B cell (primary cell): ENCODE data around the gene SHB. TPM values are rescaled to one million over a fixed set of nuclear protein-coding genes. Genes with fewer than 3 reads are reported as not detected.

Source experiments
- ATAC-seq: fragments of 200-7000 bp; cut with Tn5 transposase; one replicate; pipeline ENCODE4 v1.10.0; 2021; ENCODE audit warnings: low read depth, mild to moderate bottlenecking, moderate number of reproducible peaks, moderate library complexity
- CTCF ChIA-PET: fragments of 350-600 bp; sonication (Branson Sonifier 250); formaldehyde crosslinking; loops from one replicate; lab custom pipeline; 2021; ENCODE audit warnings: antibody characterized with exemption, inconsistent platforms; lab: Charles Lee
- POLR2A ChIA-PET: fragments of 350-600 bp; sonication (Branson Sonifier 250); formaldehyde crosslinking; loops from one replicate; lab custom pipeline; 2021; ENCODE audit warnings: antibody characterized with exemption; lab: Charles Lee
- DNase-seq: peaks from one replicate; pipeline ENCODE4 v3.0.0; 2013
- H2AFZ ChIP-seq: 2 replicates; pipeline ENCODE4 v1.6.1; 2012; ENCODE audit warnings: mild to moderate bottlenecking, low read depth, low read length; ENCODE audit not compliant: insufficient read depth, poor library complexity, severe bottlenecking
- H3K27ac ChIP-seq, 2 donors: 1 replicate in 1 of 2; 2 replicates in 1 of 2; pipeline ENCODE4 v1.5.1; 2012 to 2013; ENCODE audit warnings: low read length in 2 of 2, mild to moderate bottlenecking in 2 of 2, moderate library complexity in 1 of 2
- H3K27me3 ChIP-seq, 4 experiments: fragments of 200-600 bp in 1 of 4; sonication (generic) in 1 of 4; replicated peaks in 1 of 4; 1 replicate in 2 of 4; 2 replicates in 2 of 4; pipeline versions ENCODE4 v1.6.1 to v1.7.0; 2013 to 2016; ENCODE audit warnings: low read length in 3 of 4, mild to moderate bottlenecking in 2 of 4, mixed read lengths in 1 of 4, moderate library complexity in 1 of 4; ENCODE audit not compliant: insufficient read depth in 4 of 4, control insufficient read depth in 3 of 4; ENCODE audit errors: control extremely low read depth in 1 of 4
- H3K36me3 ChIP-seq, 2 experiments: replicated peaks in 1 of 2; 1 replicate in 1 of 2; 2 replicates in 1 of 2; pipeline versions ENCODE4 v1.6.1 to v1.7.1; 2013; ENCODE audit warnings: low read length in 1 of 2; ENCODE audit not compliant: insufficient read depth in 2 of 2, control insufficient read depth in 1 of 2; ENCODE audit errors: control extremely low read depth in 1 of 2, extremely low read depth in 1 of 2
- H3K4me1 ChIP-seq, 2 donors: fragments of 200-600 bp in 1 of 2; sonication (generic) in 1 of 2; 1 replicate in 1 of 2; 2 replicates in 1 of 2; pipeline versions ENCODE4 v1.5.1 to v1.6.1; 2013 to 2017; ENCODE audit warnings: low read length in 2 of 2; ENCODE audit not compliant: control insufficient read depth in 2 of 2, insufficient read depth in 2 of 2
- H3K4me2 ChIP-seq: replicated peaks from 2 replicates; pipeline ENCODE3; 2012; ENCODE audit warnings: mild to moderate bottlenecking, low read depth, low read length; ENCODE audit not compliant: poor library complexity, severe bottlenecking
- H3K4me3 ChIP-seq, 5 experiments: fragments of 200-600 bp in 1 of 5; sonication (generic) in 1 of 5; 1 replicate in 3 of 5; 2 replicates in 2 of 5; pipeline versions ENCODE4 v1.5.1 to v1.7.0; 2011 to 2016; ENCODE audit warnings: low read length in 4 of 5, mild to moderate bottlenecking in 4 of 5, low read depth in 2 of 5, control low read depth in 1 of 5, moderate library complexity in 1 of 5; ENCODE audit not compliant: insufficient read depth in 1 of 5; ENCODE audit errors: control extremely low read depth in 1 of 5, extremely low read depth in 1 of 5
- H3K79me2 ChIP-seq: fragments of 200-600 bp; sonication (generic); one replicate; pipeline ENCODE4 v1.6.0; 2016; ENCODE audit warnings: low read length; ENCODE audit not compliant: control insufficient read depth, insufficient read depth
- H3K9ac ChIP-seq: fragments of 200-600 bp; sonication (generic); 2 replicates; pipeline ENCODE4 v1.6.1; 2017; ENCODE audit warnings: mild to moderate bottlenecking, low read length, moderate library complexity
- H3K9me3 ChIP-seq, 3 donors: one replicate each; pipeline versions ENCODE4 v1.6.1 to v1.7.1; 2013; ENCODE audit warnings: low read length in 2 of 3; ENCODE audit not compliant: control insufficient read depth in 2 of 3, insufficient read depth in 1 of 3; ENCODE audit errors: control extremely low read depth in 1 of 3
- H4K20me1 ChIP-seq: 2 replicates; pipeline ENCODE4 v1.6.0; 2012; ENCODE audit warnings: mild to moderate bottlenecking, low read length; ENCODE audit not compliant: insufficient read depth, control insufficient read depth, poor library complexity, severe bottlenecking
- H3K27ac Mint-ChIP-seq: one replicate; pipeline ENCODE4 v1.8.0; 2021; ENCODE audit warnings: mixed read lengths
- H3K27me3 Mint-ChIP-seq: one replicate; pipeline ENCODE4 v1.8.0; 2021; ENCODE audit warnings: mixed read lengths
- H3K4me1 Mint-ChIP-seq: one replicate; pipeline ENCODE4 v1.8.0; 2021; ENCODE audit warnings: mixed read lengths
- H3K4me3 Mint-ChIP-seq: one replicate; pipeline ENCODE4 v1.8.0; 2021; ENCODE audit warnings: mixed read lengths
- H3K9me3 Mint-ChIP-seq: one replicate; pipeline ENCODE4 v1.8.0; 2022; ENCODE audit warnings: mixed read lengths; ENCODE audit not compliant: insufficient read depth
- CTCF ChIP-seq: fragments of 200-600 bp; IDR thresholded peaks from one replicate; pipeline ENCODE4 v1.8.0; 2022; ENCODE audit warnings: antibody characterized with exemption, mild to moderate bottlenecking
- EZH2 ChIP-seq: IDR thresholded peaks from 2 replicates; pipeline ENCODE4 v1.6.1; 2012; ENCODE audit warnings: borderline replicate concordance, low read depth, mild to moderate bottlenecking, moderate library complexity, low read length; ENCODE audit not compliant: insufficient read depth, poor library complexity, severe bottlenecking
- WGBS: methylation state at CpG from one replicate; pipeline ENCODE4 v1.1.5; 2013; ENCODE audit warnings: missing lambda C conversion rate; ENCODE audit not compliant: insufficient coverage; 5-methylcytosine and 5-hydroxymethylcytosine counted together
- intact Hi-C: fragments of 100-400 bp; cut with micrococcal nuclease; formaldehyde crosslinking; loops from one replicate; pipeline ENCODE4 v1.10.0; 2022
- polyA plus RNA-seq: library from polyadenylated mRNA; depleted of rRNA; stranded (reverse); fragments of >200 nt; gene quantifications from 2 replicates; pipeline ENCODE4 v1.2.3, GENCODE V29; 2012
- total RNA-seq, 2 donors: library from RNA; stranded (reverse); fragments of 120-200 nt in 1 of 2; gene quantifications; 1 replicate in 1 of 2; 2 replicates in 1 of 2; pipeline versions ENCODE4 v1.2.3 to v1.2.4, GENCODE V29; 2013 to 2022

SHB gene
- total and polyA plus RNA-seq, 2 donors (not counting 1 experiment from before 2014, with no cell fraction given), result 0.06 to 1.9 TPM

- Histone ChIP-seq H2AFZ (no peak overlapping the region), H3K79me2 (no peaks in the 10 kb centered on the region), H3K9ac (no peak overlapping the region), H3K27ac (no peak overlapping the region), H3K4me2 (no peak overlapping the region), H4K20me1 (no peaks in the 10 kb centered on the region), H3K4me1 (no peaks in the 10 kb centered on the region), H3K4me3 (no peak overlapping the region), H3K36me3 (no peaks in the 10 kb centered on the region), H3K9me3 (no peaks in the 10 kb centered on the region), H3K27me3 (peaks cover 0 to 5% (median 0%) of the 10 kb centered on the region in 4 experiments)
- Mint-ChIP-seq H3K27ac (no peak overlapping the region), H3K4me3 (no peak overlapping the region), H3K9me3 (peaks cover under 1% of the 10 kb centered on the region), H3K4me1 (no peaks in the 10 kb centered on the region), H3K27me3 (peaks cover 9% of the 10 kb centered on the region)
- ChIA-PET POLR2A (no interaction called here), CTCF (no interaction called here)
- no peak for DNase-seq
- WGBS, result 70% methylated on average over 3 of the region's 5 CpGs
- intact Hi-C loops, result no loop called here
- TF ChIP-seq CTCF, result no peak
- no peak for TF ChIP-seq EZH2
- no peak for ATAC-seq
These were observed 48.6 kb upstream of the SHB start for GRCh38 chr9:38117651-38118050.

GRCh38 chr9:38114905-38115304 lies 45.9 kb upstream of the SHB start:
- H3K27ac Mint-ChIP-seq, result no peak overlapping the region
- peaks cover 2% of the 10 kb centered on the region for H3K9me3 Mint-ChIP-seq
- ChIA-PET CTCF (no interaction called here), POLR2A (no interaction called here)
- intact Hi-C loops, result no loop called here
- H3K4me3 Mint-ChIP-seq, result no peak overlapping the region
- peaks cover 28% of the 10 kb centered on the region for H3K27me3 Mint-ChIP-seq
- no peak overlapping the region for H3K4me2 ChIP-seq
- no peak for DNase-seq
- no peak overlapping the region for H3K4me3 ChIP-seq
- no peaks in the 10 kb centered on the region for H3K4me1 ChIP-seq
- no peaks in the 10 kb centered on the region for H4K20me1 ChIP-seq
- H3K27ac ChIP-seq, result no peak overlapping the region
- no peaks in the 10 kb centered on the region for H3K79me2 ChIP-seq
- peaks cover 0 to 5% (median 0%) of the 10 kb centered on the region in 4 experiments for H3K27me3 ChIP-seq
- no peak overlapping the region for H2AFZ ChIP-seq
- no peaks in the 10 kb centered on the region for H3K4me1 Mint-ChIP-seq
- H3K36me3 ChIP-seq, result no peaks in the 10 kb centered on the region
- no peak for TF ChIP-seq CTCF
- TF ChIP-seq EZH2, result no peak
- H3K9me3 ChIP-seq, result no peaks in the 10 kb centered on the region
- no peak overlapping the region for H3K9ac ChIP-seq
- ATAC-seq, result no peak
